Stimulated activated CD4-positive, alpha-beta T cell treated with anti-CD3 and anti-CD28 coated beads, Interleukin-12 subunit alpha, Interleukin-12 subunit beta, amount 100 ng/mL, for 4 hours (primary cell): Measurements from ENCODE around the gene ZNF462.
"Not testable (repeated sequence)": the region's sequence is repeated elsewhere in the genome, so short reads cannot be mapped to it uniquely, and the experiment has no call there.

Source experiments
- DNase-seq: peaks from one replicate; pipeline ENCODE4 v3.0.0-alpha.2; 2020

The ZNF462 gene

GRCh38 chr9:106964822-106965525, 102.0 kb downstream of the ZNF462 start:
- no peak for DNase-seq

- DNase-seq: no peak
Observed at GRCh38 chr9:106966481-106966880, 103.5 kb downstream of the ZNF462 start.

DNA sequence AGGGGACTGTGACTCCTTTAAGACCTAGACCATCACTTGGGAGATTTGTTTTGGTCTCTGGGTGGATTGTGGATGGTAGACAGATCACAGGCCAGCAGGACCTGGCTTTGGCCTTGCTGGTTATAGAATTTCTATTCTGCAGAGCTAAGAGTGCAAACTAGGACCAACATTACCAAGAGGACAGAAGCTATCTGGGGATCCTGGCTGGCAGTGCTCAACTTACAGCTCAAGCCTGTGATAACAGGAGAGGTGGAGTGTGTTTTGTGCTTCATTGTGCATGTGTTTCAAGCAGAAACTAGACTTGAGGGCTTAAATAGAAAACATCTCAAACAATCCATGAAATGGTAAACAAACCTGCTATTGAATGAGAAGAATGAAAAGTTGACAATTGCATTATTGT, 106.7 kb downstream of the ZNF462 start:
- no peak for DNase-seq

DNA sequence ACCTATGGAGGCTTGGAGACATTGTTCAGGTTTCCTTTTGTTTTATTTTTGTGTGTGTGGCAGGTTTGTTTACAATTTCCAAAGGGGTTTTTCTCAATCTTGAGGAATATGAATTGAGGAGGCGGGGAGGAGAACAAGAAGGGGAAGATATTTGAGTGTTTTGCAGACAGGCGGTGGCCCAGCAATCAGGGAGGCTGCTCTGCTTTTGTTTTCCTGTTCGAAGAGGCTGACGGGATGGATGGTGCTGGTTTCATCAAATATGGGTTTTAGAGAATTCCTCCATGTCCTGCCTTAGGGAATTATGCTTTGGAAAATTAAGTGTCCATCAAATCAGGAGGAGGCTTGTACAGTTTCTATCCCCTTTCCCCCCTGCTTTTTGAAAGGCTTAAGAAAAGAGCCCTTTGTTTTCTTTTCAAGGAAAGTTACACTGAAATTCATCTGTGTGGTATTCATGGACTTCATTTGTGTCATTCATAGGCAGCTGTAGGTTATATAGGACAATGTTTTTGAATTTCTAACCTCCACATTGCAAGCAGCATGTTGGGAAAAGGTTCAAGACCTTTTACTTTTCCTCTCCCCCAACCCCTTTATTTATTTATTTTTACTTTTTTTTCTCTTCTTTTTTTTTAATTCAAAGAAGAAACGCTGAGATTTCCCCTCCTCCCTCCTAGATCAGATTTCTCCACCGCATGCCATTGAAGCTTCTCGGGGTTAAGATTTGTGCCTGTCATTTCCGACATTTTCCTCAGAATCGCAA, 107.4 kb downstream of the ZNF462 start:
- DNase-seq: no peak

GRCh38 chr9:106970976-106971457, 108.1 kb downstream of the ZNF462 start:
- DNase-seq: no peak

DNA sequence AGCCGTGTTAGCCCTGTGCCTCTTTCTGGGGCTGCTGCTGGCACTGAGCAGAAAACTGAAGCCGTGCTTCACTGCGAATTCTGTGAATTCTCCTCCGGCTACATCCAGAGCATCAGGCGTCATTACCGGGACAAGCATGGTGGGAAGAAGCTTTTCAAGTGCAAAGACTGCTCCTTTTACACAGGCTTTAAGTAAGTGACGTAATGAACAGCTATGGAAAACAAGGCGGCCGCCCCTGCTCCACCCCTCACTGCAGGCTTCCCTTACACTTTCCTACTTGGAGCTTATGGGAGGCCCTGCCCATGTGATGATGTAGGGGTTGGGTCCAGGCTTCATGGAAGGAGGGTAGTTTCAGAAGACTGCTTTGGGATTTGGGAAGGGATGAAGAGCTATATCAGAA, 109.1 kb downstream of the ZNF462 start:
- DNase-seq: no peak

GRCh38 chr9:106974341-106974740, 111.4 kb downstream of the ZNF462 start:
- DNase-seq: no peak

DNA sequence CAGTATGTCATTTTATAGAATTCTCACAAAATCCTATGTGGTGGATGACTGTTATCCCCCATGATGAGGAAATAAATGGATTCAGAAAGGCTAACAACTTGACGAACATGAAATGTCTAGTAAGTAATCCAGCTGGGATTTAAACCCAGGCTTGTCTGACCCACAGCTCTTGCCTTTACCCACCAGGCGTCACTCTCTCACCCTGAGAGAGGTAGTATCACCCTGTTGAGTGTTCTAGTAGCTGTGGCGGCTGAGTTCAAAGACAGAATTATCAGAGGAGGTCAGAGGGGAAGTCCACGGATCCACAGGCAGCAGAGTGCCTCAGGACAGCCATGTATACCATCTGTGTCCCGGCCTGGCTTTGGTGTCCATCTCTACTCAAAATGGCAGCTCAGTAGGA, 113.8 kb downstream of the ZNF462 start:
- DNase-seq: no peak

GRCh38 chr9:106980551-106981101, 117.7 kb downstream of the ZNF462 start:
- DNase-seq: no peak

GRCh38 chr9:106981396-106982287, 118.7 kb downstream of the ZNF462 start:
- no peak for DNase-seq

DNA sequence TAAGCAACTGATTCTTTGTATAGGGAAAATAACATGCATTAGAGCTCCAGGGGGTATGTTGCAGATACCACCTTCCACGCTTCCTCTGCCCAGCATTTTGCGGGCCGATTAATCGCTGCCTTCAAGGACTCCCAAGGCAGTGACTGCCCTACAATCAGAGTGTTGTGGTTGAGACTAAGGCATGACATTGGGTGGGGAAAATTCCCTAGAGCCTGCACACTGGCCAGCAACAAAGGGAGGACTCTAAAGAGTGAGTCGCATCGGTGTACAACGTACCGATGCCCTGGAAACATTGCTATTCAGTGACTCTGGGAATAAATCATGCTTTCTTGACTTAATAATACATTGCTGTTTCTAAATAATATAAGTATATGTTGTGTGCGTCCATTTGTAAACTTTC, 119.7 kb downstream of the ZNF462 start:
- DNase-seq: no peak

GRCh38 chr9:106983346-106983745, 120.4 kb downstream of the ZNF462 start:
- no peak for DNase-seq

DNA sequence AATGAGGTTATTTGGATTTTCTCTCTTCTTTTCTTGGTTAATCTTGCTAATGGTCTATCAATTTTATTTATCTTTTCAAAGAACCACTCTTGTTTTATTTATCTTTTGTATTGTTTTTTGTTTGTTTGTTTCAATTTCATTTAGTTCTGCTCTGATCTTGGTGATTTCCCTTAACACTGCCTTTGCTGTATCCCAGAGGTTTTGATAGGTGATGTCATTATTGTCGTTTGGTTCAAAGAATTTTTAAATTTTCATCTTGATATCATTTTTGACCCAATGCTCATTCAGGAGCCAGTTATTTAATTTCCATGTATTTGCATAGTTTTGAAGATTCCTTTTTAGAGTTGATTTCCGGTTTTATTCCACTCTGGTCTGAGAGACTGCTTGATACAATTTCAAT, 126.9 kb downstream of the ZNF462 start:
- not testable (repeated sequence) for DNase-seq

- DNase-seq: no peak
Observed at GRCh38 chr9:106992186-106992585, 129.2 kb downstream of the ZNF462 start.

GRCh38 chr9:106993603-106994002, 130.6 kb downstream of the ZNF462 start:
- no peak for DNase-seq

DNA sequence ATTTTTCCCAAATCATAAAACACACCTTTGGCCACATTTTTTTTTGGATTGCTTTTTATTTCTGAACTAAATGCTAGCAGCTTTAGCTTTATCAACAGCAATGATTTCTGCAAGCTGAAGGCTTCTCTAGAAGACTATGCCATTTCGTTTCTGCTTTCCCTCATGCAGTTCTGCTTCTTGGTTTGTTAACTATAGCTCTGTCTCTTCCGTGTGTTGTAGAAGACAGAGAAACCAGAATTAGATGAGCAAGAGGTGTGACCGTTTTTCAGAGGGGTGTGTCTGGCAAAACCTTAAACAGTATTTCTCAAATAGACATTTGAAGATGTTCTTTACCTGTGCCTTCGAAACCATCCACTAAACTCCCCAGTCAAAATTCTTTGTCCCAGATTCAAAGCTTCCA, 131.5 kb downstream of the ZNF462 start:
- no peak for DNase-seq

DNA sequence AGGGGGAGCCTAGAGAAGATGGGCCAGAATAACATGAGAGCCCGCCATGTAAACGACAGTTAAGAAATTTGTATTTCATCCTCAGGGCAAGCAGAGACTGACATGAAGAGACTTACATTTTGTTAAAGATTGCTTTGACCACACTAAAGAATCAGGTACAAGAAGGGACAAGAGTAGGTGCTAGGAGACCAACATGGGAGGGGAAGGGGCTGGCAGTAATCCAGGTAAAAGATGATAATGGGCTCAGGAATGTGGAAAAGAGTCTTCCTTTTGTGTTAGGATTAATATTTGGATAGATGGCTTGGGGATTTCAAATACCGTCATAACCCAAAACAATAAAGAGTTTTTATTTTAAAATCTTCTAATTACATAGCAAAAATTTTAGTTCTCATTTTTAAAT, 137.3 kb downstream of the ZNF462 start:
- DNase-seq: no peak

GRCh38 chr9:107005201-107005600, 142.2 kb downstream of the ZNF462 start:
- no peak for DNase-seq

DNA sequence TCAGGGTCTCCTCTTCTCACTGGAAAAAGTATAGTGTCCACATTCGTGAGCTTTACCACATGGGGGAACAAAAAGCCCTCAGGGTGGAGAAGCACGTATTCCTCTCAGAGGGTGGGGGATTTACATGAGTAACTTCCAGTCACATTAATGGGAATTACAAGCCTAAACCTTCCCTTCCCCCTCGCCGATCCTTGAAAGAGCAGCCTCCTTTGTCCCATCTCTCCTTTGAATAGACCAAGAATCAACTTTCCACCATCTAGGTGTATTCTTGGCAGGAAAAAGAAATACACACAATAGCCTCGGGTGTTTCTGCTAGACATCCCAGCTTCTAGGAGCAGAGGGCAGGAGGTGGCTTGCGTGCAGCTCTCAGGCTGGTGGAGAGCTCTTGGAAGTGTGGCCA, 144.4 kb downstream of the ZNF462 start:
- DNase-seq: no peak

- DNase-seq: no peak
Observed at GRCh38 chr9:107008011-107008410, 145.0 kb downstream of the ZNF462 start.

DNA sequence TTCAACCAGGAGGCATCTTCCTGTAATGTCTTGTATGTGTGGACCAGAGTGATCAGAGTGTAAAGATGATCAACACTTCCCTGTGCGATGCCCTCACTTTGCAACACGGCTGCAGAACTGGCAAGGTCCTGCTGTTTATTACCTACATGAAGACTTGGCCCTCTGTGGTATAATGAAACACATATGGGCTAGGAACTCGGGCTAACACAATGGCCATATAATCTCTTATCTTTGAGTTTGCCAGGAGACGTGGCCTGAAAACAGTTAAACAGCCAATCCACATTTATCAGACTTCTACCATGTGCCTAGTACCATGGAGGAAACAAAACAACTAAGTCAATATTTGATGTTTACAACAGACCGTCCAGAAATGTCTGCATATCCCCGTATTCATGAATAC, 145.5 kb downstream of the ZNF462 start:
- DNase-seq: no peak

- DNase-seq: no peak
Observed at GRCh38 chr9:107016383-107016782, 153.4 kb downstream of the ZNF462 start.
